A673 (cell line): ENCODE measurements around the gene SLC38A9.

ENCODE experiments used
- CTCF ChIP-seq: fragments of 300-800, 200-600 bp; sonication (generic); conservative IDR thresholded peaks from 2 replicates; pipeline ENCODE4 v1.5.1; 2017; ENCODE audit warnings: low read depth, mild to moderate bottlenecking, antibody characterized with exemption, low read length, moderate library complexity, mixed read lengths
- EZH2 ChIP-seq: fragments of 200-600 bp; sonication (generic); IDR thresholded peaks from 2 replicates; pipeline ENCODE4 v1.6.1; 2017; ENCODE audit warnings: borderline replicate concordance, low read depth, mild to moderate bottlenecking, mixed read lengths, antibody characterized with exemption, low read length; ENCODE audit not compliant: poor library complexity, severe bottlenecking

GRCh38 chr5:55592388-55593114, 119.6 kb downstream of the SLC38A9 start:
- TF ChIP-seq CTCF (no peak), EZH2 (no peak)
